ENCODE data around the gene ARHGAP10.
"Not testable (repeated sequence)": the region's sequence is repeated elsewhere in the genome, so short reads cannot be mapped to it uniquely, and the experiment has no call there.

Gene ARHGAP10

GRCh38 chr4:147984065-147984777 is 252.3 kb downstream of the ARHGAP10 start:
- Mint-ChIP-seq H3K27me3 (no peaks in the 10 kb centered on the region), H3K4me1 (peaks cover 20% of the 10 kb centered on the region), H3K4me3 (no peak overlapping the region), H3K9me3 (no peaks in the 10 kb centered on the region), H3K27ac (no peak overlapping the region), H3K36me3 (no peaks in the 10 kb centered on the region)
- CTCF ChIA-PET = interaction anchor here (1.0 to 1.1 kb wide), 3 partner anchors 23 to 1047 kb away, joined by 3 read pairs; no protein-coding TSS in a partner anchor
- peak; percentile 42 for DNase-seq

GRCh38 chr4:147984778-147985138 is 252.9 kb downstream of the ARHGAP10 start:
- Mint-ChIP-seq H3K36me3 (no peaks in the 10 kb centered on the region), H3K27me3 (no peaks in the 10 kb centered on the region), H3K9me3 (no peaks in the 10 kb centered on the region), H3K4me3 (no peak overlapping the region), H3K27ac (no peak overlapping the region), H3K4me1 (peaks cover 20% of the 10 kb centered on the region)
- CTCF ChIA-PET = interaction anchor here (1.1 kb wide), 1 partner anchor 24 kb away, joined by 3 read pairs; no protein-coding TSS in a partner anchor
- DNase-seq = no peak

- Mint-ChIP-seq H3K27ac (no peak overlapping the region), H3K4me1 (peaks cover 16% of the 10 kb centered on the region), H3K27me3 (no peaks in the 10 kb centered on the region), H3K9me3 (no peaks in the 10 kb centered on the region), H3K4me3 (no peak overlapping the region), H3K36me3 (no peaks in the 10 kb centered on the region)
- no peak for DNase-seq
- CTCF ChIA-PET = interaction anchor here (1.1 to 1.4 kb wide), 2 partner anchors 24 to 66 kb away, joined by 3 to 4 read pairs; no protein-coding TSS in a partner anchor
Measured at GRCh38 chr4:147985376-147985775, 253.5 kb downstream of the ARHGAP10 start.

- Mint-ChIP-seq H3K9me3 (no peaks in the 10 kb centered on the region), H3K27ac (no peak overlapping the region), H3K4me3 (no peak overlapping the region), H3K4me1 (peaks cover 2% of the 10 kb centered on the region), H3K27me3 (no peaks in the 10 kb centered on the region), H3K36me3 (no peaks in the 10 kb centered on the region)
- CTCF ChIA-PET = interaction anchor here (0.5 to 1.4 kb wide), 2 partner anchors 29 to 70 kb away, joined by 3 read pairs; no protein-coding TSS in a partner anchor
- DNase-seq = no peak
Measured at GRCh38 chr4:147987252-147987651, 255.4 kb downstream of the ARHGAP10 start.

- H3K27me3 Mint-ChIP-seq = no peaks in the 10 kb centered on the region
- H3K36me3 Mint-ChIP-seq = no peaks in the 10 kb centered on the region
- no peak overlapping the region for H3K4me3 Mint-ChIP-seq
- DNase-seq = no peak
- CTCF ChIA-PET = no interaction called here
- no peak overlapping the region for H3K27ac Mint-ChIP-seq
- no peaks in the 10 kb centered on the region for H3K4me1 Mint-ChIP-seq
- H3K9me3 Mint-ChIP-seq = no peaks in the 10 kb centered on the region
Measured at GRCh38 chr4:147991543-147992283, 259.8 kb downstream of the ARHGAP10 start.

- Mint-ChIP-seq H3K36me3 (no peaks in the 10 kb centered on the region), H3K27me3 (no peaks in the 10 kb centered on the region)
- CTCF ChIA-PET = no interaction called here
Measured at GRCh38 chr4:147994076-147994475, 262.2 kb downstream of the ARHGAP10 start.

GRCh38 chr4:147994491-147995385 is 262.9 kb downstream of the ARHGAP10 start:
- no peaks in the 10 kb centered on the region for H3K36me3 Mint-ChIP-seq
- no peaks in the 10 kb centered on the region for H3K4me1 Mint-ChIP-seq
- H3K4me3 Mint-ChIP-seq = no peak overlapping the region
- CTCF ChIA-PET = no interaction called here
- no peaks in the 10 kb centered on the region for H3K9me3 Mint-ChIP-seq
- no peaks in the 10 kb centered on the region for H3K27me3 Mint-ChIP-seq
- H3K27ac Mint-ChIP-seq = no peak overlapping the region
- no peak for DNase-seq

More at GRCh38 chr4:147994076-147994475, 262.2 kb downstream of the ARHGAP10 start:
- no peak overlapping the region for H3K27ac Mint-ChIP-seq
- H3K9me3 Mint-ChIP-seq = no peaks in the 10 kb centered on the region
- no peaks in the 10 kb centered on the region for H3K4me1 Mint-ChIP-seq
- DNase-seq = no peak
- H3K4me3 Mint-ChIP-seq = no peak overlapping the region

- H3K9me3 Mint-ChIP-seq = peaks cover 2% of the 10 kb centered on the region
- no peak for DNase-seq
- CTCF ChIA-PET = no interaction called here
- no peaks in the 10 kb centered on the region for H3K27me3 Mint-ChIP-seq
- no peak overlapping the region for H3K4me3 Mint-ChIP-seq
- H3K4me1 Mint-ChIP-seq = no peaks in the 10 kb centered on the region
- no peaks in the 10 kb centered on the region for H3K36me3 Mint-ChIP-seq
- H3K27ac Mint-ChIP-seq = no peak overlapping the region
Measured at GRCh38 chr4:147996859-147997258, 265.0 kb downstream of the ARHGAP10 start.

- not testable (repeated sequence) for H3K27me3 Mint-ChIP-seq, H3K36me3 Mint-ChIP-seq, H3K27ac Mint-ChIP-seq, H3K9me3 Mint-ChIP-seq, H3K4me3 Mint-ChIP-seq, DNase-seq
- CTCF ChIA-PET = interaction anchor here (0.6 to 0.7 kb wide), 2 partner anchors 134 to 371 kb away, joined by 3 read pairs; no protein-coding TSS in a partner anchor
- peaks cover 13% of the 10 kb centered on the region for H3K4me1 Mint-ChIP-seq
Measured at GRCh38 chr4:148000038-148000437, 268.1 kb downstream of the ARHGAP10 start.

- H3K36me3 Mint-ChIP-seq = peaks cover 2% of the 10 kb centered on the region
- DNase-seq = no peak
- peaks cover 13% of the 10 kb centered on the region for H3K4me1 Mint-ChIP-seq
- no peaks in the 10 kb centered on the region for H3K27me3 Mint-ChIP-seq
- H3K9me3 Mint-ChIP-seq = peaks cover 6% of the 10 kb centered on the region
- CTCF ChIA-PET = no interaction called here
- no peak overlapping the region for H3K4me3 Mint-ChIP-seq
- no peak overlapping the region for H3K27ac Mint-ChIP-seq
Measured at GRCh38 chr4:148004228-148004857, 272.5 kb downstream of the ARHGAP10 start.

GRCh38 chr4:148006001-148006400 is 274.1 kb downstream of the ARHGAP10 start:
- CTCF ChIA-PET = no interaction called here
- peaks cover 2% of the 10 kb centered on the region for H3K36me3 Mint-ChIP-seq
- peaks cover 13% of the 10 kb centered on the region for H3K4me1 Mint-ChIP-seq
- H3K27ac Mint-ChIP-seq = no peak overlapping the region
- no peak for DNase-seq
- peaks cover 4% of the 10 kb centered on the region for H3K9me3 Mint-ChIP-seq
- H3K27me3 Mint-ChIP-seq = no peaks in the 10 kb centered on the region
- H3K4me3 Mint-ChIP-seq = no peak overlapping the region

- Mint-ChIP-seq H3K27ac (no peak overlapping the region), H3K4me1 (peaks cover 13% of the 10 kb centered on the region), H3K36me3 (peaks cover 2% of the 10 kb centered on the region), H3K27me3 (no peaks in the 10 kb centered on the region), H3K9me3 (peaks cover 4% of the 10 kb centered on the region), H3K4me3 (no peak overlapping the region)
- no peak for DNase-seq
- CTCF ChIA-PET = no interaction called here
Measured at GRCh38 chr4:148007314-148007760, 275.4 kb downstream of the ARHGAP10 start.

GRCh38 chr4:148007792-148008191 is 275.9 kb downstream of the ARHGAP10 start:
- Mint-ChIP-seq H3K27me3 (no peaks in the 10 kb centered on the region), H3K27ac (no peak overlapping the region), H3K4me1 (peaks cover 13% of the 10 kb centered on the region), H3K36me3 (peaks cover 2% of the 10 kb centered on the region), H3K9me3 (peaks cover 4% of the 10 kb centered on the region), H3K4me3 (no peak overlapping the region)
- no peak for DNase-seq
- CTCF ChIA-PET = no interaction called here

- CTCF ChIA-PET = no interaction called here
- H3K36me3 Mint-ChIP-seq = no peaks in the 10 kb centered on the region
- no peak for DNase-seq
- no peak overlapping the region for H3K4me3 Mint-ChIP-seq
- H3K4me1 Mint-ChIP-seq = no peaks in the 10 kb centered on the region
- H3K27me3 Mint-ChIP-seq = no peaks in the 10 kb centered on the region
- H3K27ac Mint-ChIP-seq = no peak overlapping the region
- no peaks in the 10 kb centered on the region for H3K9me3 Mint-ChIP-seq
Measured at GRCh38 chr4:148015058-148015457, 283.2 kb downstream of the ARHGAP10 start.
